ENCODE data around the gene BMAL1.
"Not testable (repeated sequence)": the region's sequence is repeated elsewhere in the genome, so short reads cannot be mapped to it uniquely, and the experiment has no call there.

BMAL1 gene

DNA sequence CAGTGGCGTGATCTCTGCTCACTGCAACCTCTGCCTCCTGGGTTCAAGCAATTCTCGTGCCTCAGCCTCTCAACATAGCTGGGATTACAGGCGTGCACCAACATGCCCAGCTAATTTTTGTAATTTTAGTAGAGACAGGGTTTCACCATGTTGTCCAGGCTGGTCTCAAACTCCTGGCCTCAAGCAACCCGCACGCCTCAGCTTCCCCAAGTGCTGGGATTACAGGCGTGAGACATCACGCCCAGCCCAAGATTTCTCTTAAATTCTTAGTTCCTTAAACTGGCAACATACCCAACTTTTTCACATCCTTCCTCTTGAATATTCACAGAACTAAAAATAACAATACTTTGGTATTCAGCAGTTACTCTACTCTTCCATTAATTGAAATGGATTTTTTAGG, 159.2 kb downstream of the BMAL1 start:
- in situ Hi-C loops (cut with HindIII; ENCODE audit: low sequenced_read_pairs), result not testable (repeated sequence)
